IMR-90 (cell line): ENCODE data around the gene PCSK6.

Source experiments
- BHLHE40 ChIP-seq: fragments of 150-350 bp; IDR thresholded peaks from 2 replicates; pipeline ENCODE4 v1.6.1; 2016; ENCODE audit warnings: mild to moderate bottlenecking, low read depth, low read length
- CEBPB ChIP-seq: IDR thresholded peaks from 2 replicates; pipeline ENCODE4 v1.6.1; 2012; ENCODE audit warnings: low read depth, low read length, improper control_type of control experiment
- CHD1 ChIP-seq: IDR thresholded peaks from 2 replicates; pipeline ENCODE4 v1.6.1; 2012; ENCODE audit warnings: low read depth, low read length, improper control_type of control experiment
- CTCF ChIP-seq: conservative IDR thresholded peaks from 2 replicates; pipeline ENCODE4 v1.5.1; 2012; ENCODE audit warnings: mild to moderate bottlenecking, low read depth, low read length, improper control_type of control experiment
- MAFK ChIP-seq: IDR thresholded peaks from 2 replicates; pipeline ENCODE4 v1.6.1; 2012; ENCODE audit warnings: low read depth, low read length, improper control_type of control experiment
- MAZ ChIP-seq: IDR thresholded peaks from 2 replicates; pipeline ENCODE4 v1.6.1; 2012; ENCODE audit warnings: low read depth, mild to moderate bottlenecking, low read length, improper control_type of control experiment, moderate library complexity, borderline replicate concordance
- POLR2A ChIP-seq: IDR thresholded peaks from 2 replicates; pipeline ENCODE4 v1.6.1; 2012; ENCODE audit warnings: mild to moderate bottlenecking, low read depth, low read length
- RAD21 ChIP-seq: IDR thresholded peaks from 2 replicates; pipeline ENCODE4 v1.6.1; 2012; ENCODE audit warnings: low read length, improper control_type of control experiment
- RCOR1 ChIP-seq: IDR thresholded peaks from 2 replicates; pipeline ENCODE4 v1.6.1; 2012; ENCODE audit warnings: mild to moderate bottlenecking, low read length, improper control_type of control experiment; ENCODE audit not compliant: insufficient replicate concordance
- RFX5 ChIP-seq: IDR thresholded peaks from 2 replicates; pipeline ENCODE4 v1.8.0; 2012; ENCODE audit warnings: low read depth, mild to moderate bottlenecking, low read length, moderate library complexity
- SMC3 ChIP-seq: fragments of 150-350 bp; IDR thresholded peaks from 2 replicates; pipeline ENCODE4 v1.6.1; 2016; ENCODE audit warnings: low read depth, mild to moderate bottlenecking, antibody characterized with exemption, low read length, moderate library complexity
- USF2 ChIP-seq: fragments of 150-350 bp; IDR thresholded peaks from 2 replicates; pipeline ENCODE4 v1.6.1; 2017; ENCODE audit warnings: mild to moderate bottlenecking, antibody characterized with exemption, low read length, low read depth

GRCh38 chr15:101329309-101329863 is 160.1 kb downstream of the PCSK6 start:
- TF ChIP-seq CTCF (no peak), POLR2A (no peak), SMC3 (no peak), CHD1 (no peak), RAD21 (no peak), RFX5 (no peak), RCOR1 (no peak), MAFK (no peak), USF2 (no peak), MAZ (no peak), CEBPB (no peak), BHLHE40 (no peak)
